ENCODE results near the gene L1CAM.

- no peak for TF ChIP-seq CTCF (IDR thresholded peaks at IDR 0.05; ENCODE audit: borderline replicate concordance, extremely low read depth, low read length, poor library complexity, severe bottlenecking)
- no peak for TF ChIP-seq EZH2 (IDR thresholded peaks at IDR 0.05; ENCODE audit: borderline replicate concordance, low read depth, low read length, severe bottlenecking)
Measured at GRCh38 chrX:153869473-153870287, 16.3 kb downstream of the L1CAM start.
